Measurements from ENCODE around the gene MAGED2. TPM values are rescaled to one million over a fixed set of nuclear protein-coding genes. Genes with fewer than 3 reads are reported as not detected.

Gene MAGED2
- total RNA-seq, 1 experiment from 2014 or later, result 78.7 TPM

GRCh38 chrX:54808109-54808604, 612 bp downstream of the MAGED2 start:
- no peaks in the 10 kb centered on the region for H3K9me3 Mint-ChIP-seq (ENCODE audit: low read depth, unreplicated experiment)
- CTCF ChIA-PET, result interaction anchor here (0.6 to 1.0 kb wide), 3 partner anchors 29 to 625 kb away, joined by 3 to 4 read pairs (median 3); partner anchors contain the start of gene FAM120C
- BruUV-seq (replicated peaks), result no TSS peak

GRCh38 chrX:54808605-54809483, 1.3 kb downstream of the MAGED2 start:
- intact Hi-C loops (cut with micrococcal nuclease; ENCODE audit: unreplicated experiment), result no loop called here

More at GRCh38 chrX:54808109-54808604, 612 bp downstream of the MAGED2 start:
- Mint-ChIP-seq H3K27ac (ENCODE audit: unreplicated experiment) (peak overlapping the region; percentile 99), H3K4me1 (ENCODE audit: low read depth, unreplicated experiment) (no peaks in the 10 kb centered on the region), H3K36me3 (ENCODE audit: insufficient read depth, unreplicated experiment) (peaks cover 30% of the 10 kb centered on the region), H3K27me3 (ENCODE audit: unreplicated experiment) (peaks cover 45% of the 10 kb centered on the region), H3K4me3 (ENCODE audit: low read depth, unreplicated experiment) (peak overlapping the region; percentile 87)
- intact Hi-C loops (cut with micrococcal nuclease; ENCODE audit: unreplicated experiment), result no loop called here
- DNase-seq, result peak; percentile 45
- no peak for TF ChIP-seq CTCF (IDR thresholded peaks at IDR 0.05; ENCODE audit: unreplicated experiment)

GRCh38 chrX:54810532-54810931, 3.0 kb downstream of the MAGED2 start:
- Mint-ChIP-seq H3K27me3 (ENCODE audit: unreplicated experiment) (peaks cover 36% of the 10 kb centered on the region), H3K9me3 (ENCODE audit: low read depth, unreplicated experiment) (no peaks in the 10 kb centered on the region), H3K36me3 (ENCODE audit: insufficient read depth, unreplicated experiment) (peaks cover 30% of the 10 kb centered on the region), H3K4me3 (ENCODE audit: low read depth, unreplicated experiment) (peak overlapping the region; percentile 87), H3K27ac (ENCODE audit: unreplicated experiment) (no peak overlapping the region), H3K4me1 (ENCODE audit: low read depth, unreplicated experiment) (no peaks in the 10 kb centered on the region)
- intact Hi-C loops (cut with micrococcal nuclease; ENCODE audit: unreplicated experiment), result no loop called here
- DNase-seq, result no peak
- TF ChIP-seq CTCF (IDR thresholded peaks at IDR 0.05; ENCODE audit: unreplicated experiment), result no peak
- CTCF ChIA-PET, result no interaction called here
- no TSS peak for BruUV-seq (replicated peaks)

More at GRCh38 chrX:54808605-54809483, 1.3 kb downstream of the MAGED2 start:
- no peaks in the 10 kb centered on the region for H3K4me1 Mint-ChIP-seq (ENCODE audit: low read depth, unreplicated experiment)
- no peaks in the 10 kb centered on the region for H3K9me3 Mint-ChIP-seq (ENCODE audit: low read depth, unreplicated experiment)
- peaks cover 30% of the 10 kb centered on the region for H3K36me3 Mint-ChIP-seq (ENCODE audit: insufficient read depth, unreplicated experiment)
- peak overlapping the region; percentile 99 for H3K27ac Mint-ChIP-seq (ENCODE audit: unreplicated experiment)
- peak overlapping the region; percentile 87 for H3K4me3 Mint-ChIP-seq (ENCODE audit: low read depth, unreplicated experiment)
- DNase-seq, result peak; percentile 93
- H3K27me3 Mint-ChIP-seq (ENCODE audit: unreplicated experiment), result peaks cover 45% of the 10 kb centered on the region
- no peak for TF ChIP-seq CTCF (IDR thresholded peaks at IDR 0.05; ENCODE audit: unreplicated experiment)
- CTCF ChIA-PET, result interaction anchor here (0.6 to 1.0 kb wide), 3 partner anchors 30 to 626 kb away, joined by 3 to 4 read pairs (median 3); partner anchors contain the start of gene FAM120C
- TSS peak; percentile 55 for BruUV-seq (replicated peaks)

GRCh38 chrX:54811301-54811885, 3.8 kb downstream of the MAGED2 start:
- H3K9me3 Mint-ChIP-seq (ENCODE audit: low read depth, unreplicated experiment), result no peaks in the 10 kb centered on the region
- H3K27ac Mint-ChIP-seq (ENCODE audit: unreplicated experiment), result no peak overlapping the region
- H3K36me3 Mint-ChIP-seq (ENCODE audit: insufficient read depth, unreplicated experiment), result peaks cover 34% of the 10 kb centered on the region
- CTCF ChIA-PET, result interaction anchor here (1.7 kb wide), 1 partner anchor 172 kb away, joined by 3 read pairs; no protein-coding TSS in a partner anchor
- H3K4me1 Mint-ChIP-seq (ENCODE audit: low read depth, unreplicated experiment), result no peaks in the 10 kb centered on the region
- no peak for TF ChIP-seq CTCF (IDR thresholded peaks at IDR 0.05; ENCODE audit: unreplicated experiment)
- no peak for DNase-seq
- intact Hi-C loops (cut with micrococcal nuclease; ENCODE audit: unreplicated experiment), result no loop called here
- no TSS peak for BruUV-seq (replicated peaks)
- H3K4me3 Mint-ChIP-seq (ENCODE audit: low read depth, unreplicated experiment), result peak overlapping the region; percentile 17
- H3K27me3 Mint-ChIP-seq (ENCODE audit: unreplicated experiment), result peaks cover 27% of the 10 kb centered on the region
